HFFc6 (cell line): ENCODE data around the gene COL4A2. TPM values are rescaled to one million over a fixed set of nuclear protein-coding genes. Genes with fewer than 3 reads are reported as not detected.
A peak's percentile ranks its signal among the peaks of the same experiment; 100 is the strongest.

ENCODE experiments used
- DNase-seq: peaks from one replicate; pipeline ENCODE4 v3.0.0-alpha.2; 2018
- H3K27ac Mint-ChIP-seq: 2 replicates; pipeline ENCODE4 v1.8.0; 2020; ENCODE audit warnings: mild to moderate bottlenecking, mixed read lengths
- H3K27me3 Mint-ChIP-seq: 2 replicates; pipeline ENCODE4 v1.8.0; 2021; ENCODE audit warnings: mild to moderate bottlenecking, moderate library complexity, mixed read lengths; ENCODE audit not compliant: insufficient read depth
- H3K36me3 Mint-ChIP-seq: 2 replicates; pipeline ENCODE4 v1.8.0; 2021; ENCODE audit warnings: low read depth, mixed read lengths
- H3K4me1 Mint-ChIP-seq: 2 replicates; pipeline ENCODE4 v1.8.0; 2020; ENCODE audit warnings: low read depth, mixed read lengths
- H3K4me3 Mint-ChIP-seq: 2 replicates; pipeline ENCODE4 v1.8.0; 2020; ENCODE audit warnings: mild to moderate bottlenecking, moderate library complexity, mixed read lengths
- H3K9me3 Mint-ChIP-seq: 2 replicates; pipeline ENCODE4 v1.8.0; 2020; ENCODE audit warnings: mild to moderate bottlenecking, mixed read lengths
- total RNA-seq, 6 experiments: library from RNA; stranded (reverse); fragmentation: NEBNext Ultra II Directional; extraction: Animal tissue kit (Norgen Biotek cat#: 25700); gene quantifications; 2 replicates in 1 of 6; 3 replicates in 5 of 6; pipeline ENCODE4 v1.2.3, GENCODE V29; 2021
- TF ChIP-seq, protein P1 (sequence below): fragments of 200-600 bp; sonication (generic); IDR thresholded peaks from 2 replicates; pipeline ENCODE4 v1.5.0; 2021; ENCODE audit warnings: antibody characterized with exemption, mild to moderate bottlenecking

The COL4A2 gene
- total RNA-seq, 6 experiments from 2014 or later: 202 to 327 (median 217) TPM

- Mint-ChIP-seq H3K4me1 (peaks cover 23% of the 10 kb centered on the region), H3K27me3 (peaks cover 6% of the 10 kb centered on the region), H3K4me3 (no peak overlapping the region), H3K9me3 (no peaks in the 10 kb centered on the region), H3K27ac (no peak overlapping the region), H3K36me3 (no peaks in the 10 kb centered on the region)
- no peak for DNase-seq
- TF ChIP-seq, protein P1, sequence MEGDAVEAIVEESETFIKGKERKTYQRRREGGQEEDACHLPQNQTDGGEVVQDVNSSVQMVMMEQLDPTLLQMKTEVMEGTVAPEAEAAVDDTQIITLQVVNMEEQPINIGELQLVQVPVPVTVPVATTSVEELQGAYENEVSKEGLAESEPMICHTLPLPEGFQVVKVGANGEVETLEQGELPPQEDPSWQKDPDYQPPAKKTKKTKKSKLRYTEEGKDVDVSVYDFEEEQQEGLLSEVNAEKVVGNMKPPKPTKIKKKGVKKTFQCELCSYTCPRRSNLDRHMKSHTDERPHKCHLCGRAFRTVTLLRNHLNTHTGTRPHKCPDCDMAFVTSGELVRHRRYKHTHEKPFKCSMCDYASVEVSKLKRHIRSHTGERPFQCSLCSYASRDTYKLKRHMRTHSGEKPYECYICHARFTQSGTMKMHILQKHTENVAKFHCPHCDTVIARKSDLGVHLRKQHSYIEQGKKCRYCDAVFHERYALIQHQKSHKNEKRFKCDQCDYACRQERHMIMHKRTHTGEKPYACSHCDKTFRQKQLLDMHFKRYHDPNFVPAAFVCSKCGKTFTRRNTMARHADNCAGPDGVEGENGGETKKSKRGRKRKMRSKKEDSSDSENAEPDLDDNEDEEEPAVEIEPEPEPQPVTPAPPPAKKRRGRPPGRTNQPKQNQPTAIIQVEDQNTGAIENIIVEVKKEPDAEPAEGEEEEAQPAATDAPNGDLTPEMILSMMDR: no peak
Observed at GRCh38 chr13:110538632-110539031, 231.5 kb downstream of the COL4A2 start.

DNA sequence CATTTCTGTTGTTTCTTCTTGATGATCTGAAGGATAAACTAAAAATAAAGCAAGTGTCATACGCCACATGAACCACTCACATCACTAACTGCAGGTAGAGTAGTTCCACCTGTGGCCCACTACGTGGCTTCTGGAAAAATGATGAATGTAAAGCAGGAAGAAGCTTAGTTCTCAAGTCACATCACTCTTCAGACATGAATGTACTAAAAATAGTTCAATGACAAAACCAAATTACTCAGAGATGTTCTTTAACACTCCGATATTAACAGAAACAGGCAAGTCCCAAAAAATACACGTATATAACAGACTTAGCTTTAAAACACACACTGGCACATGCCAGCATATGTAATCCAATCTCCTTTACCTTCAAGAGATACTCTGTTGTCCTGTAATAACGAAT lies 232.8 kb downstream of the COL4A2 start:
- H3K27ac Mint-ChIP-seq: no peak overlapping the region

DNA sequence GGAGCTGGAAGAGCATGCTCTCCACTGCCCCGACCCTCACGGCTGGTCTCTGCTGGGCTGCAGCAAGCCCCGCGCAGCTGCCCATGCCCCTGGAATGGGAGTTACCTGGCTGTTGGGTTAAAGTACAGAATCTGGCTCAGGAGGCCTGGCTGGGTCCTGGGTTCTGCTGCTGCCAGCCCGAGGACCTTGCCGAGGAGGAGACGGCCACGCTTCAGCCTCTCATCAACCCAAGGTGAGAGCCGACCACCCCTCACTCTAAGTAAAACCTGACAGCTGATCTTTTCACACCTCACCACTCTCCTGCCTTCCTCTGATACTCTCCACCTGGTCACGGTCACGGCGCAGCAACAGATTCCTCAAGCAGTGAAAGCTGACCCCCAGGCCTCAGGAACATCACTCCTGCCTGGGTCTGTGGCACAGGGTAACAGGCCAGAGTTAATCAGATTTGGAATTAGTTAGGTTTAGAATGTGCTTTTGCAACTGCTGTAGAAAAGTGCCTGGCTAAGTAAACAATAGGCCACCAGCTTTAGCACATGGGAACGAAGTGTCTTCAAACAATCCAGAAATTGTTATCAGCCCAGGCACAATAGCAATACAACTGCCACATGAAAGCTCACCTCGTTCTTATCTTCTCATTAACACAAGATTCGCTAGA lies 233.9 kb downstream of the COL4A2 start:
- Mint-ChIP-seq H3K36me3 (peaks cover 6% of the 10 kb centered on the region; the same call in 1 of the 2 replicates), H3K27ac (no peak overlapping the region), H3K27me3 (peaks cover 9% of the 10 kb centered on the region), H3K9me3 (peaks cover 4% of the 10 kb centered on the region; the same call in 1 of the 2 replicates), H3K4me3 (no peak overlapping the region), H3K4me1 (peaks cover 28% of the 10 kb centered on the region)
- TF ChIP-seq, protein P1: no peak
- no peak for DNase-seq

More for the DNA sequence above, 232.8 kb downstream of the COL4A2 start:
- H3K9me3 Mint-ChIP-seq: peaks cover 4% of the 10 kb centered on the region; the same call in 1 of the 2 replicates
- no peak for DNase-seq
- peaks cover 6% of the 10 kb centered on the region; the same call in 1 of the 2 replicates for H3K36me3 Mint-ChIP-seq
- TF ChIP-seq, protein P1: no peak
- H3K4me3 Mint-ChIP-seq: no peak overlapping the region
- H3K27me3 Mint-ChIP-seq: peaks cover 9% of the 10 kb centered on the region
- H3K4me1 Mint-ChIP-seq: peaks cover 23% of the 10 kb centered on the region

DNA sequence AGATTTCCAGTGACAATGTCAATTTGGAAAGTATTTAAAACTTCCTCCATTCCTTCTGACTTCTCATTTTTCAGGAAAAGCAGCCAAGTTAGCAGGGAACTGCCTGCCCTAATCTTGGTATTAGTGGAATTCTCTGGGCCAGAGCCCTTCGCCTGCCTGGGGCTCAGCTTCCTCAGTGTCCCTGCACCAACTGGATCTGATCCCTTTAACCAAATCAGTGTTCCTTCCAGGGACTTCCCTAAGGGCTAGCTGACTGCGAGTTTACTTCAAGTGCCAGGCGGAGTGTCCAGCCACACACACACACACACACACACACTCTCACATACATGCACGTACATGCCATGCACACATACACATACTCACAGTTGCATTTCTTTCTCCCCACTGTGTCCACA lies 234.4 kb downstream of the COL4A2 start:
- H3K36me3 Mint-ChIP-seq: peaks cover 6% of the 10 kb centered on the region; the same call in 1 of the 2 replicates
- H3K27ac Mint-ChIP-seq: no peak overlapping the region
- H3K27me3 Mint-ChIP-seq: peaks cover 9% of the 10 kb centered on the region
- DNase-seq: peak; percentile 9
- peaks cover 33% of the 10 kb centered on the region for H3K4me1 Mint-ChIP-seq
- H3K4me3 Mint-ChIP-seq: no peak overlapping the region
- peaks cover 4% of the 10 kb centered on the region; the same call in 1 of the 2 replicates for H3K9me3 Mint-ChIP-seq
- TF ChIP-seq, protein P1: no peak

- no peak overlapping the region for H3K27ac Mint-ChIP-seq
- peaks cover 4% of the 10 kb centered on the region; the same call in 1 of the 2 replicates for H3K9me3 Mint-ChIP-seq
- H3K27me3 Mint-ChIP-seq: peaks cover 12% of the 10 kb centered on the region
- peaks cover 39% of the 10 kb centered on the region for H3K4me1 Mint-ChIP-seq
- H3K36me3 Mint-ChIP-seq: peaks cover 6% of the 10 kb centered on the region; the same call in 1 of the 2 replicates
- DNase-seq: no peak
- TF ChIP-seq, protein P1: no peak
- no peak overlapping the region for H3K4me3 Mint-ChIP-seq
Observed at GRCh38 chr13:110542169-110542796, 235.2 kb downstream of the COL4A2 start.
